Stimulated activated effector memory CD8-positive, alpha-beta T cell treated with anti-CD3 and anti-CD28 coated beads, Interleukin-12 subunit alpha, Interleukin-12 subunit beta, amount 100 ng/mL, for 72 hours (primary cell): ENCODE measurements around the gene CYP4F2.
"Not testable (repeated sequence)": the region's sequence is repeated elsewhere in the genome, so short reads cannot be mapped to it uniquely, and the experiment has no call there.

ENCODE experiments used
- ATAC-seq: fragments of 150-1000 bp; cut with Tn5 transposase; 2 replicates; pipeline ENCODE4 v1.10.0; 2021
- DNase-seq, 2 donors: peaks; one replicate each; pipeline ENCODE4 v3.0.0; 2021 to 2022; ENCODE audit warnings: low spot score in 2 of 2
- H3K27ac Mint-ChIP-seq: one replicate; pipeline ENCODE4 v1.8.0; 2022; ENCODE audit warnings: mild to moderate bottlenecking, mixed read lengths
- H3K36me3 Mint-ChIP-seq: one replicate; pipeline ENCODE4 v1.8.0; 2022; ENCODE audit warnings: mild to moderate bottlenecking, mixed read lengths
- H3K4me1 Mint-ChIP-seq: one replicate; pipeline ENCODE4 v1.8.0; 2022; ENCODE audit warnings: mixed read lengths
- H3K4me3 Mint-ChIP-seq: one replicate; pipeline ENCODE4 v1.8.0; 2022; ENCODE audit warnings: mild to moderate bottlenecking, mixed read lengths
- H3K9me3 Mint-ChIP-seq: one replicate; pipeline ENCODE4 v1.8.0; 2022; ENCODE audit warnings: mixed read lengths

Gene CYP4F2

GRCh38 chr19:15913830-15914229, 16.0 kb upstream of the CYP4F2 start:
- ATAC-seq (no peak), DNase-seq (no peak)
- Mint-ChIP-seq H3K27ac (no peak overlapping the region), H3K4me3 (no peak overlapping the region), H3K9me3 (peaks cover 8% of the 10 kb centered on the region), H3K4me1 (peaks cover 7% of the 10 kb centered on the region), H3K36me3 (no peaks in the 10 kb centered on the region)

GRCh38 chr19:15913384-15913783, 15.5 kb upstream of the CYP4F2 start:
- Mint-ChIP-seq H3K4me3 (no peak overlapping the region), H3K9me3 (peaks cover 8% of the 10 kb centered on the region), H3K27ac (no peak overlapping the region), H3K36me3 (no peaks in the 10 kb centered on the region), H3K4me1 (peaks cover 7% of the 10 kb centered on the region)
- DNase-seq (peak in 1 of 2 donors; percentile 38), ATAC-seq (no peak)

GRCh38 chr19:15911599-15912235, 13.8 kb upstream of the CYP4F2 start:
- no peak overlapping the region for H3K27ac Mint-ChIP-seq
- peaks cover 7% of the 10 kb centered on the region for H3K4me1 Mint-ChIP-seq
- H3K4me3 Mint-ChIP-seq = no peak overlapping the region
- no peak for ATAC-seq
- no peaks in the 10 kb centered on the region for H3K36me3 Mint-ChIP-seq
- no peak for DNase-seq
- H3K9me3 Mint-ChIP-seq = peaks cover 10% of the 10 kb centered on the region

- Mint-ChIP-seq H3K9me3 (peaks cover 2% of the 10 kb centered on the region), H3K27ac (no peak overlapping the region), H3K36me3 (no peaks in the 10 kb centered on the region), H3K4me3 (no peak overlapping the region), H3K4me1 (no peaks in the 10 kb centered on the region)
- no peak for DNase-seq
- ATAC-seq = no peak
Observed at GRCh38 chr19:15905026-15905425, 7.2 kb upstream of the CYP4F2 start.

GRCh38 chr19:15902898-15903297, 5.0 kb upstream of the CYP4F2 start:
- H3K9me3 Mint-ChIP-seq, DNase-seq, H3K27ac Mint-ChIP-seq, H3K4me3 Mint-ChIP-seq, ATAC-seq, H3K4me1 Mint-ChIP-seq, H3K36me3 Mint-ChIP-seq: not testable (repeated sequence)

GRCh38 chr19:15902254-15902653, 4.4 kb upstream of the CYP4F2 start:
- Mint-ChIP-seq H3K4me3 (no peak overlapping the region), H3K9me3 (no peaks in the 10 kb centered on the region), H3K36me3 (no peaks in the 10 kb centered on the region), H3K27ac (no peak overlapping the region), H3K4me1 (no peaks in the 10 kb centered on the region)
- no peak for DNase-seq
- no peak for ATAC-seq

GRCh38 chr19:15900504-15900903, 2.6 kb upstream of the CYP4F2 start:
- no peak for ATAC-seq
- H3K36me3 Mint-ChIP-seq = no peaks in the 10 kb centered on the region
- peak overlapping the region; percentile 38 for H3K4me3 Mint-ChIP-seq
- H3K27ac Mint-ChIP-seq = no peak overlapping the region
- H3K9me3 Mint-ChIP-seq = no peaks in the 10 kb centered on the region
- no peak for DNase-seq
- no peaks in the 10 kb centered on the region for H3K4me1 Mint-ChIP-seq

- not testable (repeated sequence) for H3K36me3 Mint-ChIP-seq, H3K27ac Mint-ChIP-seq, ATAC-seq, H3K9me3 Mint-ChIP-seq, H3K4me1 Mint-ChIP-seq
- peak overlapping the region; percentile 38 for H3K4me3 Mint-ChIP-seq
- DNase-seq = peak in 1 of 2 donors; percentile 46
Observed at GRCh38 chr19:15900032-15900431, 2.2 kb upstream of the CYP4F2 start.

GRCh38 chr19:15899561-15899960, 1.7 kb upstream of the CYP4F2 start:
- ATAC-seq, H3K36me3 Mint-ChIP-seq, H3K9me3 Mint-ChIP-seq, H3K4me1 Mint-ChIP-seq, H3K27ac Mint-ChIP-seq, DNase-seq: not testable (repeated sequence)
- peak overlapping the region; percentile 38 for H3K4me3 Mint-ChIP-seq

GRCh38 chr19:15897026-15897737, 692 bp downstream of the CYP4F2 start:
- H3K36me3 Mint-ChIP-seq = no peaks in the 10 kb centered on the region
- H3K4me3 Mint-ChIP-seq = no peak overlapping the region
- no peaks in the 10 kb centered on the region for H3K4me1 Mint-ChIP-seq
- H3K27ac Mint-ChIP-seq = no peak overlapping the region
- no peaks in the 10 kb centered on the region for H3K9me3 Mint-ChIP-seq
- ATAC-seq = no peak
- DNase-seq = no peak

- Mint-ChIP-seq H3K4me1 (no peaks in the 10 kb centered on the region), H3K36me3 (no peaks in the 10 kb centered on the region), H3K4me3 (no peak overlapping the region), H3K9me3 (no peaks in the 10 kb centered on the region), H3K27ac (no peak overlapping the region)
- ATAC-seq (no peak), DNase-seq (no peak)
Observed at GRCh38 chr19:15895876-15896430, 1.9 kb downstream of the CYP4F2 start.

- no peak for DNase-seq
- Mint-ChIP-seq H3K27ac (no peak overlapping the region), H3K4me3 (no peak overlapping the region), H3K4me1 (no peaks in the 10 kb centered on the region), H3K36me3 (no peaks in the 10 kb centered on the region), H3K9me3 (no peaks in the 10 kb centered on the region)
- ATAC-seq = no peak
Observed at GRCh38 chr19:15894359-15894758, 3.5 kb downstream of the CYP4F2 start.

- Mint-ChIP-seq H3K4me3 (no peak overlapping the region), H3K27ac (no peak overlapping the region), H3K36me3 (no peaks in the 10 kb centered on the region), H3K4me1 (no peaks in the 10 kb centered on the region), H3K9me3 (no peaks in the 10 kb centered on the region)
- DNase-seq = no peak
- ATAC-seq = no peak
Observed at GRCh38 chr19:15893477-15893876, 4.4 kb downstream of the CYP4F2 start.

- H3K36me3 Mint-ChIP-seq = no peaks in the 10 kb centered on the region
- H3K27ac Mint-ChIP-seq = no peak overlapping the region
- H3K9me3 Mint-ChIP-seq = no peaks in the 10 kb centered on the region
Observed at GRCh38 chr19:15892012-15892411, 5.9 kb downstream of the CYP4F2 start.

GRCh38 chr19:15891434-15891833, 6.4 kb downstream of the CYP4F2 start:
- ATAC-seq (no peak), DNase-seq (no peak)
- Mint-ChIP-seq H3K4me1 (no peaks in the 10 kb centered on the region), H3K4me3 (no peak overlapping the region), H3K27ac (no peak overlapping the region), H3K36me3 (no peaks in the 10 kb centered on the region), H3K9me3 (no peaks in the 10 kb centered on the region)

More at GRCh38 chr19:15892012-15892411, 5.9 kb downstream of the CYP4F2 start:
- DNase-seq = no peak
- ATAC-seq = no peak
- H3K4me1 Mint-ChIP-seq = no peaks in the 10 kb centered on the region
- H3K4me3 Mint-ChIP-seq = no peak overlapping the region

GRCh38 chr19:15889339-15889738, 8.5 kb downstream of the CYP4F2 start:
- not testable (repeated sequence) for H3K27ac Mint-ChIP-seq, DNase-seq, H3K4me1 Mint-ChIP-seq, ATAC-seq, H3K4me3 Mint-ChIP-seq, H3K9me3 Mint-ChIP-seq, H3K36me3 Mint-ChIP-seq
